Chondrocyte (in vitro differentiated cells): Measurements from ENCODE around the gene MT4. TPM values are rescaled to one million over a fixed set of nuclear protein-coding genes. Genes with fewer than 3 reads are reported as not detected.

ENCODE experiments used
- DNase-seq: peaks from one replicate; pipeline ENCODE4 v3.0.0; 2021; ENCODE audit warnings: mixed read lengths, low spot score
- H3K27ac Mint-ChIP-seq: one replicate; pipeline ENCODE4 v1.8.0; 2021; ENCODE audit warnings: mild to moderate bottlenecking, moderate library complexity, mixed read lengths; ENCODE audit not compliant: unreplicated experiment
- H3K27me3 Mint-ChIP-seq: 2 replicates; pipeline ENCODE4 v1.8.0; 2021; ENCODE audit warnings: low read depth, mixed read lengths
- H3K36me3 Mint-ChIP-seq: 2 replicates; pipeline ENCODE4 v1.8.0; 2021; ENCODE audit warnings: low read depth, mixed read lengths
- H3K4me1 Mint-ChIP-seq: 2 replicates; pipeline ENCODE4 v1.8.0; 2021; ENCODE audit warnings: low read depth, mild to moderate bottlenecking, mixed read lengths
- H3K4me3 Mint-ChIP-seq: one replicate; pipeline ENCODE4 v1.8.0; 2021; ENCODE audit warnings: mild to moderate bottlenecking, moderate library complexity, mixed read lengths; ENCODE audit not compliant: unreplicated experiment
- H3K9me3 Mint-ChIP-seq: 2 replicates; pipeline ENCODE4 v1.8.0; 2021; ENCODE audit warnings: low read depth, mixed read lengths
- total RNA-seq: library from RNA; stranded (reverse); gene quantifications from 3 replicates; pipeline ENCODE4 v1.2.1, GENCODE V29; 2021
- TF ChIP-seq, protein P1 (sequence below): fragments of 200-600 bp; sonication (generic); IDR thresholded peaks from 2 replicates; pipeline ENCODE4 v1.5.0; 2021; ENCODE audit warnings: antibody characterized with exemption, mild to moderate bottlenecking, moderate library complexity

MT4 gene
- total RNA-seq, 1 donor from 2014 or later: not detected

DNA sequence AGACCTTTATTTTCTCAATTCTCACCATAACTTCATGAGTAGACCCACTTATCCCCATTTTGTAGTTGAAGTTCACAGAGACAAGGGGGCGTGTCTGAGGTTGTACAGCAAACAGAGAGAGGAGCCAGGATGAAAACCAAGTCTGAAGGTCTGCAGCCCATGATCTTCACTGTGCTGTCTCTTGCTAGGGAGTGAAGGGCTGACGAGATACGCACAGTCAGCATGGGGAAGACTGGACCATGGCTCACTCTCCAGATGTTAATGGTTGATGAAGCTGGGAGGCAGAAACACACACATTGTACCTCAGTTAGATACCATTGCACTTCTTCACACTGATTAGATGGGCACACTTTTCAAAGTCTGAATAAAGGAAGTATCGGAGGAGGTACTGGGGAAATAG, 5.8 kb upstream of the MT4 start:
- Mint-ChIP-seq H3K4me1 (peaks cover 3% of the 10 kb centered on the region), H3K4me3 (no peak overlapping the region), H3K36me3 (no peaks in the 10 kb centered on the region), H3K9me3 (no peaks in the 10 kb centered on the region), H3K27ac (no peak overlapping the region), H3K27me3 (peaks cover 14% of the 10 kb centered on the region)
- TF ChIP-seq, protein P1, sequence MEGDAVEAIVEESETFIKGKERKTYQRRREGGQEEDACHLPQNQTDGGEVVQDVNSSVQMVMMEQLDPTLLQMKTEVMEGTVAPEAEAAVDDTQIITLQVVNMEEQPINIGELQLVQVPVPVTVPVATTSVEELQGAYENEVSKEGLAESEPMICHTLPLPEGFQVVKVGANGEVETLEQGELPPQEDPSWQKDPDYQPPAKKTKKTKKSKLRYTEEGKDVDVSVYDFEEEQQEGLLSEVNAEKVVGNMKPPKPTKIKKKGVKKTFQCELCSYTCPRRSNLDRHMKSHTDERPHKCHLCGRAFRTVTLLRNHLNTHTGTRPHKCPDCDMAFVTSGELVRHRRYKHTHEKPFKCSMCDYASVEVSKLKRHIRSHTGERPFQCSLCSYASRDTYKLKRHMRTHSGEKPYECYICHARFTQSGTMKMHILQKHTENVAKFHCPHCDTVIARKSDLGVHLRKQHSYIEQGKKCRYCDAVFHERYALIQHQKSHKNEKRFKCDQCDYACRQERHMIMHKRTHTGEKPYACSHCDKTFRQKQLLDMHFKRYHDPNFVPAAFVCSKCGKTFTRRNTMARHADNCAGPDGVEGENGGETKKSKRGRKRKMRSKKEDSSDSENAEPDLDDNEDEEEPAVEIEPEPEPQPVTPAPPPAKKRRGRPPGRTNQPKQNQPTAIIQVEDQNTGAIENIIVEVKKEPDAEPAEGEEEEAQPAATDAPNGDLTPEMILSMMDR: no peak
- no peak for DNase-seq

DNA sequence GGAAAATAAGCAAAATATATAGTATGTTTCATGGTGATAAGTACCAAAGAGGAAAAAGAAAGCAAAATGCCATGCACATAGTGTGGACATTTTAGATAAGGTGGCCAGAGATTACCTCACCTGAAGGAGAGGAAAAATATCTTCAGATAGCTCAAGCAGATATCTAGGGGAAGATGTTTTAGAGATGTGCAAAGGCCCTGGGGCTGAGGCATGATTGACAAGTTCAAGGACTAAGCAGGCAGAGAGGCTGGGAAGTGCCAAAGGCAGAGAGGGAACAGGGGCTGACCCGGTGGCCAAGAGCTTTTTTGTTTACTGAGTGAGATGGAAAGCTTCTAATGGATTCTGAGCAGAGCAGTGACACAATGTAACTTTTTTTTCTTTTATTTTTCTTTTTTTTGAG, 4.4 kb upstream of the MT4 start:
- H3K4me1 Mint-ChIP-seq: peaks cover 3% of the 10 kb centered on the region
- H3K27ac Mint-ChIP-seq: no peak overlapping the region
- no peak overlapping the region for H3K4me3 Mint-ChIP-seq
- no peak for DNase-seq
- no peaks in the 10 kb centered on the region for H3K36me3 Mint-ChIP-seq
- peaks cover 11% of the 10 kb centered on the region for H3K27me3 Mint-ChIP-seq
- TF ChIP-seq, protein P1: no peak
- no peaks in the 10 kb centered on the region for H3K9me3 Mint-ChIP-seq

DNA sequence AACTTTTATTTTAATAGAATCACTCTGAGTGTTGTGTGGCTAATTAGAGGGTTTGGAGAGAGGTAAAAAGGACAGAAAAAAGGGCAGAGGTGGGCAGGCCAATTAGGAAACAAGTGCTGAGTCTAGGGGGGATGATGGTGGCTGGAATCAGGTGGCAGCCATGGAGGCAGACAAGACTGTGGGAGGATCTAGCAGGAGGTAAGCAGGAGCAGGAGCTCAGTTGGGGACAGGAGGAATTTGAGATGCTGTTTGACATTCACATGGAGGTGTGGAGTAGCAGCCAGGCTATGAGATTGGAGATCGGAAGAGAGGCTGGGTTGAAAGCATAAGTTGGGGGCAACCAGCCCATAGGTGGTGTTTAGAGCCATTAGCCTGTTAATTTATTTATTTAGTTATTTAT, 3.7 kb upstream of the MT4 start:
- no peak overlapping the region for H3K4me3 Mint-ChIP-seq
- no peak overlapping the region for H3K27ac Mint-ChIP-seq
- TF ChIP-seq, protein P1: no peak
- no peaks in the 10 kb centered on the region for H3K9me3 Mint-ChIP-seq
- H3K4me1 Mint-ChIP-seq: peaks cover 3% of the 10 kb centered on the region
- DNase-seq: no peak
- peaks cover 16% of the 10 kb centered on the region for H3K27me3 Mint-ChIP-seq
- H3K36me3 Mint-ChIP-seq: no peaks in the 10 kb centered on the region

DNA sequence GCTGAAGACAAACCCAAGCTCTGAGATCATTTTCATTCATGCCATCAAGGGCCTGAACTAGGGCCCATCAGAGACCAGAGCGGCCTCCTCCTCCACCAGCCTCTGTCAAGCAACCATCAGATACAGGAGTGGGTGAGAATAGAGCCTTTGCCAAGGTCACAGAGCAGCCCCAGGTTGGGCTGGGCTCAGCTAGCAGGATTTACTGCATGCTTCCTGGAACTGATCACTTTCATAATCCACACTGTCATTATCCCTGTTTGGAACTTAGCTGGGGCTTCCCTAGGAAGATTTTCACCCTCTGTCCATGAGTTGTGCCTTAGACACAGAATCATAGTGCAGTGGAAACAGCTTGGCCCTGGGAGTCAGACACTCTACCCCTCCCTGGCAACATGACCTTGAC, 5.1 kb downstream of the MT4 start:
- no peak overlapping the region for H3K4me3 Mint-ChIP-seq
- H3K36me3 Mint-ChIP-seq: no peaks in the 10 kb centered on the region
- DNase-seq: no peak
- peaks cover 17% of the 10 kb centered on the region for H3K27me3 Mint-ChIP-seq
- peaks cover 6% of the 10 kb centered on the region for H3K9me3 Mint-ChIP-seq
- TF ChIP-seq, protein P1: no peak
- no peak overlapping the region for H3K27ac Mint-ChIP-seq
- no peaks in the 10 kb centered on the region for H3K4me1 Mint-ChIP-seq

DNA sequence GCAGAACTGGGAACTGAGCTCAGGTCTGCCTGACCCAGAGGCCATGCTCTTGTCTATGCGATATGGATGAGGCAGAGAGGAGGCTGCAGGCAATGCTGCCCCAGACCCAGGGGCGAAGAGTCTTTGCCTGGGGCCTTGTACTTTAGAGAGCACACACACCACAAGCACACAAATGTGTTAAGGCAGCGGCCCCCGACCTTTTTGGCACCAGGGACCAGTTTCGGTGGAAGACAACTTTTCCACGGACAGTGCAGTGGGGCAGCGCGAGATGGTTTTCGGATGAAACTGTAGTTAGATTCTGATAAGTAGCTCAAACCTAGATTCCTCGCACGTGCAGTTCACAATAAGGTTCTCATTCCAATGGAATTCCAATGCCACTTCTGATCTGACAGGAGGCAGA, 6.7 kb downstream of the MT4 start:
- Mint-ChIP-seq H3K27ac (no peak overlapping the region), H3K4me1 (no peaks in the 10 kb centered on the region), H3K36me3 (no peaks in the 10 kb centered on the region)

More for the DNA sequence above, 6.7 kb downstream of the MT4 start:
- peaks cover 9% of the 10 kb centered on the region for H3K9me3 Mint-ChIP-seq
- TF ChIP-seq, protein P1: no peak
- peaks cover 6% of the 10 kb centered on the region for H3K27me3 Mint-ChIP-seq
- no peak for DNase-seq
- no peak overlapping the region for H3K4me3 Mint-ChIP-seq
